Epithelial cell of esophagus (primary cell): Measurements from ENCODE around the gene CSF2.

Experiments
- DNase-seq: peaks from one replicate; pipeline ENCODE4 v3.0.0; 2010; ENCODE audit warnings: low read depth
- H3K4me3 ChIP-seq: 2 replicates; pipeline ENCODE4 v1.5.1; 2011; ENCODE audit warnings: mild to moderate bottlenecking, low read length, control low read depth
- CTCF ChIP-seq: IDR thresholded peaks from 2 replicates; pipeline ENCODE4 v1.5.1; 2011; ENCODE audit warnings: low read depth, mild to moderate bottlenecking, low read length, control low read depth, inconsistent platforms; ENCODE audit not compliant: insufficient read depth; ENCODE audit errors: missing control alignments

Gene CSF2

GRCh38 chr5:132087661-132088060 lies 14.1 kb downstream of the CSF2 start:
- no peak for TF ChIP-seq CTCF
- no peak for DNase-seq
- no peak overlapping the region for H3K4me3 ChIP-seq

- no peak for TF ChIP-seq CTCF
- no peak overlapping the region for H3K4me3 ChIP-seq
- peak; percentile 88 for DNase-seq
These were observed 15.8 kb downstream of the CSF2 start for GRCh38 chr5:132089363-132089762.

DNA sequence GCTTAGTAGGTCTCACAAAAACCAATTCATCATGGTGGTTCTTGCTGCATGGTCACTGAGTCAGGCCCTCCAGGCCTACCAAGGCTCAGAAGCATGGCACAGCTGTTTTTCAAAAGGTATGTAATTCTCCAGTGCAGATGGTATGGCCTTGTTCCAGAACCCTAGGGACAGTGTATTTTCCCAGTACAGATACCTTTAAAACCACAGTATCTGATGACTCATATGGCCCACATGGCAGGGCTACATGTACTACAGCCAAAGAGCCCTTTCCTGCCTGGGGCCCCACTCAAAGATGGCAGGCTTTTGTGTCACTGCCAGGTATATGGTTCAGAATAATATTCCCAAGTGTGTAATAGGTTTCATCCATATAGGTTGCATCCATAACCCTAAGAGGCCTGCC lies 16.5 kb downstream of the CSF2 start:
- no peak for TF ChIP-seq CTCF
- peak; percentile 89 for DNase-seq
- H3K4me3 ChIP-seq, result no peak overlapping the region

- no peak overlapping the region for H3K4me3 ChIP-seq
- DNase-seq, result no peak
- TF ChIP-seq CTCF, result no peak
These were observed 19.7 kb downstream of the CSF2 start for GRCh38 chr5:132093271-132093670.

DNA sequence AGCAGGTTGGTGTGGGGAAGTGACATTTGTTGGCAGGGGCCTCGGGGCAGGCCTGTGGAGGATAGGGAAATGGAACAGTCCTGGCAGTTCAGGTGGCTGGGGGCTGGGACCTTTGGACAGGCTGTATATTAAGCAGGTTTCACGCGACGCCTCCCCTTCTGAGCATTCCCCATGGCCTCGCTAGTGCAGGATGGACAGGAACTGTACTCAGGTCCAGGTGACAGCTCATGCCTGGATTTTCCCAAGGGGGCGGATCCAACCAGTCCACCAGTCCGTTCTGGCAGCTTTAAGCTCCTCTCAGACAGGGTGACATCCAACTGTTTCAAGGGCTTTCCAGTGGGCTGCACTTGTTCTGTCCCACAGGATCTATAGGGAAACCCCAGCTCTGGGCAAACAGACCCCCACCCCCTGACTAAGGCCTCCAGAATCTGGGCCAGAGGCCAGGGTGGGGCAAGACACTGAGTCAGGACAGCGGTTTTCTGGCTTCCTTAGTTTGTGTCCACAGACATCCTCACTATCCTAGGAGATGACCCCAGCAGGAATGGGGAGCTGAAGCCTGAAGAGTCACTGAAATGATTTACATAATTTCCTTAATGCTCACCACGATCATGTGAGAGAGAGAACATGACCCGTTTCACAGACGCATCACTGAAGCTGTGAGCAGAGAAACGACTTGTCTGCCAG lies 20.9 kb downstream of the CSF2 start:
- peak; percentile 93 for DNase-seq
- no peak for TF ChIP-seq CTCF

GRCh38 chr5:132095077-132095410 lies 21.5 kb downstream of the CSF2 start:
- DNase-seq, result no peak
- TF ChIP-seq CTCF, result no peak
- no peak overlapping the region for H3K4me3 ChIP-seq

More for the DNA sequence above, 20.9 kb downstream of the CSF2 start:
- no peak overlapping the region for H3K4me3 ChIP-seq

DNA sequence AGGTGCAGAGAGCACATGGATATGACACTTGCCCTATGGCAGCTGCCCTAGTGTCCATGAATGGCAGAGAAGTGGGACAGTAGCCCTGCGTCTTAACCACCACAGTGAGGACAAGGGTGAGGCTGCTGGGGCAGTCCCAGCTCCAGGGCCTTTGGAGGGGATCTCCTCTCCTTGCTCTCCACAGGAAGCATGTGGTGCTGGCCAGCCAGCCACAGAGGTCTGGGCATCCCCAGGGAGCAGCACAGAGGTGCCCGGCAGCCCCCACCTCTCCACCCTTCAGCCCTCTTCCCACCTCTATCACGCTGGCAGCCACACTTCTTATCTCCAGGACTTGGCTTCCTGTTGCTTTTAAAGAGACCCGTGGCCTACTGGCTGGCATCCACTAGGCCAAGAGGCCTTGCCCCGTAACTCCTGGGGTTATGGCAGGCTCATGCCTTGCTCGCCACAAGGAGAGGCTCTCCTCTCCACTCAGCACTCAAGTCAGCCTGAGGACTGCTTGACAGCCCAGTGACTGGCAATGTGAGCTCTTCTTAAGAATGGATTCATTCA lies 21.9 kb downstream of the CSF2 start:
- no peak for DNase-seq
- no peak overlapping the region for H3K4me3 ChIP-seq
- TF ChIP-seq CTCF, result no peak
